Keratinocyte (primary cell): ENCODE data around the gene ALPP. TPM values are rescaled to one million over a fixed set of nuclear protein-coding genes. Genes with fewer than 3 reads are reported as not detected.

Source experiments
- DNase-seq: peaks from one replicate; pipeline ENCODE4 v3.0.0-alpha.2; 2011; ENCODE audit warnings: low read depth, missing footprints, low spot score
- FAIRE-seq: peaks from 2 replicates; lab custom pipeline; 2011; peaks lifted over from hg19 to GRCh38; lab: Jason Lieb, UNC
- H2AFZ ChIP-seq: 2 replicates; pipeline ENCODE4 v1.6.0; 2012; ENCODE audit warnings: low read length, control low read depth, inconsistent platforms; ENCODE audit not compliant: control insufficient read depth
- H3K27ac ChIP-seq: 2 replicates; pipeline ENCODE4 v1.5.1; 2011; ENCODE audit warnings: low read length; ENCODE audit not compliant: control insufficient read depth, insufficient read depth
- H3K27me3 ChIP-seq: 3 replicates; pipeline ENCODE4 v1.6.0; 2011; ENCODE audit warnings: low read length; ENCODE audit not compliant: control insufficient read depth, insufficient read depth; ENCODE audit errors: extremely low read depth
- H3K36me3 ChIP-seq, 2 experiments: 2 replicates in 1 of 2; 3 replicates in 1 of 2; pipeline ENCODE4 v1.5.1; 2011; ENCODE audit warnings: low read length in 2 of 2, mild to moderate bottlenecking in 1 of 2; ENCODE audit not compliant: control insufficient read depth in 2 of 2, insufficient read depth in 2 of 2; ENCODE audit errors: extremely low read depth in 1 of 2
- H3K4me1 ChIP-seq: 3 replicates; pipeline ENCODE4 v1.5.1; 2011; ENCODE audit warnings: low read length; ENCODE audit not compliant: control insufficient read depth, insufficient read depth; ENCODE audit errors: extremely low read depth
- H3K4me2 ChIP-seq: 3 replicates; pipeline ENCODE4 v1.6.0; 2011; ENCODE audit warnings: low read depth, low read length; ENCODE audit not compliant: control insufficient read depth, insufficient read depth; ENCODE audit errors: extremely low read depth
- H3K4me3 ChIP-seq, 3 experiments: fragments of 200-600 bp in 1 of 3; sonication (generic) in 1 of 3; 2 replicates in 2 of 3; 3 replicates in 1 of 3; pipeline ENCODE4 v1.5.1; 2011 to 2016; ENCODE audit warnings: low read length in 3 of 3, mild to moderate bottlenecking in 3 of 3, control low read depth in 2 of 3, inconsistent platforms in 1 of 3, low read depth in 1 of 3, mixed read lengths in 1 of 3, mixed run types in 1 of 3, moderate library complexity in 1 of 3; ENCODE audit not compliant: control insufficient read depth in 2 of 3, insufficient read depth in 2 of 3; ENCODE audit errors: extremely low read depth in 1 of 3
- H3K79me2 ChIP-seq: 2 replicates; pipeline ENCODE4 v1.6.0; 2012; ENCODE audit warnings: low read length; ENCODE audit not compliant: control insufficient read depth, insufficient read depth
- H3K9ac ChIP-seq: 3 replicates; pipeline ENCODE4 v1.6.0; 2011; ENCODE audit warnings: low read length; ENCODE audit not compliant: control insufficient read depth, insufficient read depth; ENCODE audit errors: extremely low read depth
- H3K9me1 ChIP-seq: 3 replicates; pipeline ENCODE4 v1.6.0; 2011; ENCODE audit warnings: low read length; ENCODE audit not compliant: control insufficient read depth, insufficient read depth; ENCODE audit errors: extremely low read depth
- H3K9me3 ChIP-seq: 2 replicates; pipeline ENCODE4 v1.5.1; 2012; ENCODE audit warnings: low read depth, low read length; ENCODE audit not compliant: control insufficient read depth
- H4K20me1 ChIP-seq: 3 replicates; pipeline ENCODE4 v1.6.0; 2011; ENCODE audit warnings: low read length; ENCODE audit not compliant: control insufficient read depth, insufficient read depth; ENCODE audit errors: extremely low read depth
- CTCF ChIP-seq, 3 experiments: IDR thresholded peaks in 1 of 3; conservative IDR thresholded peaks in 1 of 3; optimal IDR thresholded peaks in 1 of 3; 2 replicates in 2 of 3; 3 replicates in 1 of 3; pipeline versions ENCODE3 to v1.5.1; 2011; ENCODE audit warnings: low read length in 3 of 3, mild to moderate bottlenecking in 3 of 3, moderate library complexity in 2 of 3, control low read depth in 1 of 3, inconsistent platforms in 1 of 3; ENCODE audit not compliant: insufficient read depth in 2 of 3; ENCODE audit errors: extremely low read depth in 1 of 3
- EZH2 ChIP-seq: IDR thresholded peaks from one replicate; pipeline ENCODE4 v1.6.1; 2012; ENCODE audit warnings: inconsistent platforms, mild to moderate bottlenecking, low read length, moderate library complexity
- dilution Hi-C: fragments of 300-500 bp; cut with MboI; formaldehyde crosslinking; loops from one replicate; pipeline ENCODE4 v1.7.0; 2020; ENCODE audit warnings: low sequenced_read_pairs; ENCODE audit not compliant: extremely low pct_ligation_motif_present
- polyA plus RNA-seq, 5 experiments: library from polyadenylated mRNA; depleted of rRNA in 3 of 5; stranded (reverse) in 3 of 5; stranded (forward) in 1 of 5; unstranded in 1 of 5; fragments of >200 nt; gene quantifications; 1 replicate in 1 of 5; 2 replicates in 3 of 5; 3 replicates in 1 of 5; pipeline versions ENCODE4 v1.2.1 to v1.2.3, GENCODE V29; 2011 to 2012; ENCODE audit warnings: missing spikeins in 2 of 5, low read depth in 1 of 5, low replicate concordance in 1 of 5

The ALPP gene
- polyA plus RNA-seq, 1 donor (not counting 4 experiments of a cell fraction or from before 2014, with no cell fraction given) = not detected

- Histone ChIP-seq H4K20me1 (no peaks in the 10 kb centered on the region), H3K27ac (no peak overlapping the region), H2AFZ (no peak overlapping the region), H3K79me2 (no peaks in the 10 kb centered on the region), H3K4me1 (no peaks in the 10 kb centered on the region), H3K4me3 (no peak overlapping the region), H3K36me3 (no peaks in the 10 kb centered on the region), H3K9me3 (no peaks in the 10 kb centered on the region), H3K4me2 (no peak overlapping the region), H3K9me1 (no peaks in the 10 kb centered on the region), H3K27me3 (no peaks in the 10 kb centered on the region), H3K9ac (no peak overlapping the region)
- FAIRE-seq = no peak
- TF ChIP-seq CTCF (optimal IDR thresholded peaks at IDR 0.05 in 1 of 3, IDR thresholded peaks at IDR 0.05 in 1 of 3, conservative IDR thresholded peaks at IDR 0.05 in 1 of 3; ENCODE audit: extremely low read depth in 1 of 3, insufficient read depth in 2 of 3, low read length in 3 of 3) (peak in 2 of 3 experiments; percentile 22 to 36), EZH2 (no peak)
- DNase-seq = no peak
- dilution Hi-C loops = no loop called here
These were observed 10.8 kb upstream of the ALPP start for GRCh38 chr2:232367591-232368233.

- H4K20me1 ChIP-seq = no peaks in the 10 kb centered on the region
- dilution Hi-C loops = no loop called here
These were observed 10.2 kb upstream of the ALPP start for GRCh38 chr2:232368311-232368731.

More at GRCh38 chr2:232368311-232368731, 10.2 kb upstream of the ALPP start:
- DNase-seq (no peak), FAIRE-seq (no peak)
- H3K27me3 ChIP-seq = no peaks in the 10 kb centered on the region
- H3K27ac ChIP-seq = no peak overlapping the region
- H3K79me2 ChIP-seq = no peaks in the 10 kb centered on the region
- TF ChIP-seq EZH2 = no peak
- no peak for TF ChIP-seq CTCF (optimal IDR thresholded peaks at IDR 0.05 in 1 of 3, IDR thresholded peaks at IDR 0.05 in 1 of 3, conservative IDR thresholded peaks at IDR 0.05 in 1 of 3; ENCODE audit: extremely low read depth in 1 of 3, insufficient read depth in 2 of 3, low read length in 3 of 3)
- no peaks in the 10 kb centered on the region for H3K36me3 ChIP-seq
- H2AFZ ChIP-seq = no peak overlapping the region
- no peak overlapping the region for H3K4me2 ChIP-seq
- no peaks in the 10 kb centered on the region for H3K9me3 ChIP-seq
- no peaks in the 10 kb centered on the region for H3K9me1 ChIP-seq
- no peaks in the 10 kb centered on the region for H3K4me1 ChIP-seq
- no peak overlapping the region for H3K4me3 ChIP-seq
- no peak overlapping the region for H3K9ac ChIP-seq
